Fibroblast of gingiva (primary cell): ENCODE results near the gene RPL36AL.

ENCODE experiments used
- DNase-seq: peaks from one replicate; pipeline ENCODE4 v3.0.0-alpha.2; 2011; ENCODE audit warnings: low read depth

Gene RPL36AL

GRCh38 chr14:49581209-49582112, 39.0 kb downstream of the RPL36AL start:
- DNase-seq: no peak

DNA sequence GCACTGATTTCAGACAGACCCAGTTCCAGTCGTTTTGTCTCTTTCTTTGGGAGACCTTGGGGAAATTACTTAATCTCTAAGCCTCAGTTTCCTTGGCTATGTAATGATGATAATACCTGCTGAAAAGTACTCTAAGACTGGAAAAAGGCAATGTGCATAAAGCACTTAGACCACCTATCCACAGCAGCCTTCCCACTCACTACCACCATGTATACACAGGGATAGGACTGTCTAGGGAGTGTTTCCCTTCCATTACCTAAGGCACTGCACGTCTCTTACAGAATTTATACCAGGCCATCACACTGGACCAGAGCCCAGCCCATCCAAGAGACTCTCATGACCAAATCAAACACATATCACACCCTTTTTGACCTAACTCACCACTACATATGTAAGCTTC, 40.6 kb downstream of the RPL36AL start:
- no peak for DNase-seq

DNA sequence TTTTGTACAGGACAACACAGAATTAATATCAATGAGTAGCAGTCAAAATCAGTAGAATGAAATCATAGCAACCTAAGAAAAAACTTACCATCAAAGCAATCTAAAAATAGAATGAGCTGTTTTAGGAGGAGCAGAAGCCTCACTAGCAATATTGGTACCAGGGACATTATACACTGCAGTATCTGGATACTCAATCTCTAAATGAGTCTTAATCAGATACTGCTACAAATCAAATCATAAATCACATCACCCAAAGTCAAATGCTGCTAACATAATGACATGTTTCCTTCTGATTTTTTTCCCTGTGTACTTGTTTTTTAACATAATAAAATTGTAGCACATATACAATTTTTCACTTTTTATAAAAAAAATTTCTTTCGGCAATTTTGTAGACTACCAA, 42.3 kb downstream of the RPL36AL start:
- no peak for DNase-seq

DNA sequence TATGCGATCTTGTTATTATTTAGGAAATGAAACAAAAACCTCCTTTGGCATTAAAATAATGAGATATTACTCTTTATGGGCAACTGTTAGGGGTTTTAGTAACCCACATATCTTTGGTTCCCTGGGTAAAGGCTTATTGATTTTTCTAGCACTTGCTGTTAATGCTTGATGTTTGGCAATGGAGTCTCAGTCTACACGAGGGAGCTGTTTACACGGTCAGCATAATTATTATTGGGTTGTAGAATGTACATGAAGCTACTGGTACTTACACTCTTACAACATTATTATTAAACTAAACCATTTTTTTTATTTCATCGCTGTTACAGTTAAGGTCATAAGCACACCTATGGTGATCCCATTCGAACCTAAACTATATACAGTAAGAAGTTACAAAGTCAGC, 46.4 kb downstream of the RPL36AL start:
- DNase-seq: no peak

DNA sequence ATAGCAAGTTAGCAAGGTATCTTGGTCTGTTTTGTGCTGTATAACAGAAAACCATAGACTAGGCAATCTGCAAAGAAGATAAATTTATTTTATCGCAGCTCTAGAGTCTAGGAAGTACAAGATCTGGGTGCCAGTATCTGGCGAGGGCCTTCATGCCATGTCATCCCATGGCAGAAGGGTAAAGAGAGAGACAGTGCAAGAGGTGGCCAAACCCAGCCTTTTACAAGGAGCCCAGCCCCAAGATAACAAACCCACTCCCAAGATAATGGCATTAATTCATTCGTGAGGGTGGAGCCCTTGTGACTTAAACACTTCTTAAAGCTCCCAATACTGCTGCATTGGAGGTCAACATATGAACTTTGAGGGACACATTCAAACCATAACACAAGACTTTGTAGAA, 51.1 kb downstream of the RPL36AL start:
- no peak for DNase-seq
